GM10847 (cell line): ENCODE data around the gene TMEM109.
A peak's percentile ranks its signal among the peaks of the same experiment; 100 is the strongest.

ENCODE experiments used
- POLR2A ChIP-seq: IDR thresholded peaks from 2 replicates; pipeline ENCODE4 v1.6.1; 2011; ENCODE audit not compliant: insufficient read length; ENCODE audit errors: extremely low read depth

The TMEM109 gene

DNA sequence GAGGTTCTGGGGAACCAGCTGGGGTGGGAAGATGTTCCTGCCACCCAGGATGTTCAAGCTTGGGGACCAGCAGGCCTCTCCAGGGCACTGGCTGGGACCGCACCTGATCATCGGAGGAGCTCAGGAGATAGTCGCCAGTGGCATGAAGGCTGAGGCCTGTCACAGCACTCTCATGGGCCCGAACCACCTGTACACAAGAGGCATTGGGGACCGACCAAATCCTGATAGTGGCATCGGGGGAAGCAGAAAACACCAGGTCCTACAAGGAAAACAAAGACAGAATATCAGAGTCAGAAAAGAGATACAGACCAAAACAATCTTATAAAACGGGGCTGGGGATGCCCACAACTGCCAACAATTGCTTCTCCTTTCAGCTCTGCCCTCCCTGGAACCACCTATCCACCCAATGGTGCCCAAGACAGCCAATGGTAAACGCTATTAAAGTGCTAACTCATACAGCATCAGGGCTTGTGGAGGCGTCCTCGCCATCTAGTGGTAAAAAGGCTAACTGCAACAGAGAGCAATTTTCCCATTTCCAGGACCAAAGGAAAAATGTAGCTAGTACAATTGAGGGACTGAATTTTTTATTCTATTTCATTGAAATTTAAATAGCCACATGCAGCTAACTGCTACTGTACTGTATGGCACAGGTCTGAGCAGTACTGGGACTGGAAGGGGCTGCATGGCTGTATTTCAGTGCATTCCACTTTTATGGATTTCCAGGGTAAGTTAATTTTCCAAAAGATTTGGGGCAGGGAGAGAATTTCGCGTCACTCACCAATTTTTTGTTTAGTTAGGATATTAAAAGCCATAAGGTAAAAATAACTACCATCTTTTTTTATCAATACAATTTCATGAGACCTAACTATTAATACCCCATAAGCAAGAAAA, 14.7 kb upstream of the TMEM109 start:
- no peak for TF ChIP-seq POLR2A

DNA sequence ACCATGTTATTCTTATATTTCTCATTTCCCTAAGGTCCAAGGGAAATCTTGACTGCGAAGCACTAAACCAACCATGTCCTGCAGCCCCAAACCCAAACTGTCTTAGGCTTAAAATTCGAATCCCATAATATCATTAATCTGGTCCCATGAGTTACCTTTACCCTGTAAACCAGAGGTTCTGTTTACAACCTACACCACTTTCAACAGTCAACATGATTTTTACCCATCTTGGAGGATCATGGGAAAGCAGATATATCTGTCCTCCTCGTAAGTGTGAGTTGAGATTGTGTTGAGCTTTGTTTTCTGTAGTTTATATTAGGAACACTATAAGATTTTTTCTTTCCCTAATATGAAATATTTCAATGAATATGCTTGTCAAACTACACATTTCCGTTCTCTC, 14.0 kb upstream of the TMEM109 start:
- TF ChIP-seq POLR2A, result no peak

- no peak for TF ChIP-seq POLR2A
Measured at GRCh38 chr11:60900673-60901404, 13.1 kb upstream of the TMEM109 start.

GRCh38 chr11:60902625-60903024, 11.3 kb upstream of the TMEM109 start:
- TF ChIP-seq POLR2A, result no peak

DNA sequence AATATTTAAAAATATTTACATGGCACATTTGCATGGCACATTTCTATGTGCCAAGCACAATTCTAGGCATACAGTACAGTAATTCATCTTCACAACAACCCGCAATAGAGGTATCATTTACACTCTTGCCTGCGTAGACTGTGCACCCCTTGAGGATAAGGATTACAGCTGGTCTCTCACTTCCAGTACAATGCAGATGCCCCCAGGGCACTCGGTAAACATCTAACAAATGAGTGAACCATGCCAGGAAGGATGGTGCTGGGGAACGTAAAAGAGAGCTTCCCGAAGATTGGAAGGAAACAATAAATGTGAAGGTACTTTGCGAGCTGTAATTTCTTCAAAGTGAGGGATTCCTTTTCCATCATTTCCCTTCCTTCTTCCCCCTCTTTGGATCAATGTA, 8.9 kb upstream of the TMEM109 start:
- TF ChIP-seq POLR2A, result no peak

DNA sequence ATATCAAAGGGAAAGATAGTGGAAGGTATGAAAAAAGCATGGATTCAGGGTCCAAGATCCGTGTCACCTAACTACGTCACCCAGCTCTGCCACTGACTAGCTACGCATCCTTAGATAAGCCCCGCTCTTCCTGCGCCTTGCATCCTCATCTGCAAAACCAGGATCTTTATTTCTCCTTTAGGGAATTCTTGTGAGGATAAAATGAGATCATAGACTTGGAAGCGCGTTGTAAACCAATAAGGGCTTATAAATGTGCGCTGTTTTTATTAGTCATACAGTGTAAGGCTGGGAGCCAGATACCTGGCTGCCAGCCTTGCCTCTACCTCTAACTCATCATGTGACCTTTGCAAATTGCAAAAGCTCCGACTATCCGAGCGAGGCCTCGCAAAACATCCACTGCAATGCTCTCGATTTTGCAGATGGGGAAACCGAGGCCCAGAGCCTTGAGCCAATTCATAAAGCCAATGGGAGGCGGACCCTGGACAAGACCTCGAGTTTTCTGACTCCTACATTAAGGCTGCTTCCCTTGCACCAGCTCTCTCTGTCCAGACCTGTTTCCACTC, 8.3 kb upstream of the TMEM109 start:
- TF ChIP-seq POLR2A, result no peak

- peak; percentile 86 for TF ChIP-seq POLR2A
Measured at GRCh38 chr11:60906132-60906972, 7.6 kb upstream of the TMEM109 start, which contains the start of gene PRPF19. Gene PRPF19 (minus strand): TSS chr11:60906585. CDS start chr11:60906382, 203 bp downstream.

DNA sequence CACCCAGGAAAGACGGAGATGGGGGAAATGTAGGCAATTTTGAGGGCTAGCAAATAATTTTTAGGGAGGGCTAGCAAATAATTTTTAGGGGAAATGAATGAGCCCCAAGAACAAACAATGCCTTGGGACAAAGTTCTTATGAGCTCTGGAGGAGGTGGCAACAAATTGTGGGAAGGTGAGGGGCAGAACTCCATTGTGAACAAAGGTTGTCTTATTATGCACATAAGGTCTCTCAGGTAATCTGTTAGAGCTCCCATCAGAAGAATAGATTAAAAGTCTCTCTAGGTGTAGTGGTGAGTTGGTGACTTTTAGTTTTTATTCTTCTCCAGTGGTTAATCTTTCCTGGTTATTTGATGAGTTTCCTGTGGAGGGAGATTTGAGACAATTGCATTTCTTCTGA, 5.2 kb upstream of the TMEM109 start:
- TF ChIP-seq POLR2A, result no peak

DNA sequence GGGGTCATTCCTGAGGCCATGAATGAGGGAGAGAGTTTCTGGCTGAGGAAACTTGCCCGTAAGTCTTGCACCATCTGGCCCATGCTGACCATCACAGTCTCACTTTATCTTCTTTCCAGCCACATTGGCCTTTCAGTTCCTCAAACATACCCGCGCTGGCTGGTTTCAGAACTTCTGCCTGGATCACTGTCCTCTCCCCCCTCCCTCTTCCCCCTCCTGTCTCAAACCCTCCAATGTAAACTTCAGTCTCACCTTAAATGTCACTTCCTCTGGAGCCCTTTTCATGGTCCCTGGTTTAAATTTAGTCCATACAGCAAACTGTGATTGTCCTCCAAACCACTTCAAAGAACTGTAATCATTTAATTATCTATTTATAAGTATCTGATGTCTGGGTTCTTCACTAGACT, 3.7 kb upstream of the TMEM109 start:
- TF ChIP-seq POLR2A, result no peak

- TF ChIP-seq POLR2A, result no peak
Measured at GRCh38 chr11:60910711-60911380, 3.1 kb upstream of the TMEM109 start.

DNA sequence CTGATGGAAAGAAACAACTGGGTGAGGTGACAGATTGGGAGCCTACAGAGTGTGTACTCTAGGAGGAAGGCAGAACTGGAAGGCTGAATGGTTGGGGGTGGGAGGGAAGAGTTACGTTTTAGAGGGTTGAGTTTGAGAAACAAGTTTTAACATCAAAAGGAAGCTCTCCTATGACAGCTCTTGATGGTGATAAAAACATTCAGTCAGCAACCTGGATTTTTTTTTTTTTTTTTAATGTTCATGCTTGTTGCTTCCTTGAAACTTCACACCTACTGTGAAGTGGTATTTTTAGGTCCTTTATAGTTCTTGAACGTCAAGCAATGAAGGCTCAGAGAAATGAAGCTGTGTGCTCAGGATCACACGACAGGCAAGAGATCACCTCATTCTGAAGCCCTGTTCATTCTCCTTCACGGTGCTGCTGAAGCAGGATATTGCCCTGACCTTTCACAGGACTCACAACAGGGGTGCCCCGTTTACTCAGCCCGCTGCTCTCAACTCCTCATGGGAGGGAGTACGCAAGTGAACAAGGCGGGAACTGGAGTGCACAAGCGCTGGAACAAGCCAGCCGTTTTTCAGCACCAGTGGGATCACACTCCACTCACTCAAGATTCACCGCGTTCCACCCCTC, 1.6 kb upstream of the TMEM109 start:
- TF ChIP-seq POLR2A, result no peak

DNA sequence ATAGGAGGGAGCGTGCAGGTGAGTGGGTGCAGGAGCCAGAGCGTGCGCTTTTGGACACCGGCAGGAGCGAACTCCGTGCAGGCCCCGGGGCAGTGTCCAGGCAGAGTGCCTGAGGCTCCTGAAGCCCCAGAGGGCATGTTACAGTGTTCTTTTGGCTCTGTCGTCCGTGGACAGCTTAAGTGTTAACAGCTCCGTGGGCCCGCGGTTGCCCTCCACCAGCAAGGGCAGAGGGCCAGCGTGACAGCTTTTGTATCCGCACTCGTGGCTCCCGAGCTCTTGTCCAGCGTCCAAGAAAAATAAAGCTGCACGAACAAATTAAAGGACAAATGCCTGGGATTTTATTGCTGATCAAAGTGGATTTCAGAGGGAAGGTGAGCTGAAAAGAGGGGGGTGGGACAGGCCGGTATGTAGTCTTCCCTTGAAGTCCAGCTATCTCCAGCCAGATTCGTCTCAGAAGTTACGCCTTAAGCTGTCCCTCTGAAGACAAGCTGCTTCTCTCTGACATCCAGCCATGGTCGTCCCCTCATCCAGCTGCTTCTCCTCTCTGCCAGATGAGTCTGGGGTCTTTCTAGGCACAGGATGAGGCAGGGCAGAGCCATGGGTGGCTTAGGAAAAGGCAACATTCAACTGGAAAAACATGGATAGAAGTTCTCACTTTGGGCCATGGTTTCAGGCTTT, 968 bp upstream of the TMEM109 start:
- TF ChIP-seq POLR2A, result no peak

DNA sequence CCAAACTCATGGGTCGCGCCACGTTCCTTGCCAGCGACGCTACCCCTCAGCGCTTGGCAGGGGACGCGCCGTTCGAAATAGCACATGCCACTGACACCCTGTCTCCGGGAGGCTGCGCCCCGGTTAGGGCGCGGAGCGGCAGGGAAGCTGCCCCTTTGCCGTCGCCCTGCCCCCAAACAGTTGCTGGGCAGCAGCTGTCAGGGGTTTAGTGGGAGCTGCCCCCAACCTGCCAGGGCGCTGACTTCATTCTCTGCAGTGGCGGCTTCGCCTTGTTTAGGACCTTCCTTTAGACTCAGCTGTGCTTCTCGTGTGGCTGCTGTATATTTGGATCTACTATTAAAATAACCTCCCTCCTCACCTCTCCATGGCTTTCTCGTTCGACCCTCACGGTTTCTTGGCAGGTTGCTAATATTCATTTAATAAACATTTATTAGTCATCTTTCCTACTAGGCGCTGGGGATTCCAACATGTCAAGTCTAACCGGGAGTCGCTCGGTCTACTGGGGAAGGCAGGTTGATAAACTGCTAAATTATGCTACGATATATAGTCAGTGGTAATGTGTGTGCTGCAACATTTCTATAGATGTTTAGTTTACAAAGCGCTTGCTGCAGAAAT, 782 bp downstream of the TMEM109 start:
- no peak for TF ChIP-seq POLR2A

DNA sequence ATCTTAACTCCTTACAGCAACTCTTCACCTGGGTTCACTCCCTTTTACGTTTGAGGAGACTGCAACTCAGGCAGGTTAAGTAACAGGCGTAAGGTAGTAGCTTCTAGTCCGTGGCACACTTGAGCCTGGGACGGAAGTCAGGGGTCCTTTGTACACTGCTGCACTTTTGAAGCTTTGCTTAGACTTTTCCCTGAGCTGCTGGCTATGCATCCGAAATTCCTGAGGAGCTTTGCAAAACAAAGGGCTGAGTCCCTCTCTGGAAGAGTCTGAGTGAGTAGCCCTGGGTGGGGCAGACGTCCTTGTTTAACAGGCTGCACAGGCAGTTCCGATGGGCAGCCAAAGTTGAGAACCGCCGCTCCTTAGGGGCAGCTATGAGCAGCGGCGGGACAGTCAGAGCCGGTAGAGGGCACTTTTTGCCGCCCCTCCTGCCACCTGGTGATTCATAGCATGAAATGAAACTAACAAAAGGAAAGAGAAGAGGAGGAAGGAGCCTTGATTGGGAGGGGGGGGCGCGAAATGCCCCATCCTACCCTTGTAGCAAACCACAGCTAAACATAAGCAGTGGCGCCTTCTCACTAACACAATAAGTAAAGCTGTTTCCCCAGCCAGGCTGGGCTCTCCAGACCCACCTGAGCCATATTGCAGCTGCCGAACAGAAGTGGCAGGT, 1.4 kb downstream of the TMEM109 start:
- peak; percentile 18 for TF ChIP-seq POLR2A
